Smooth muscle cell (in vitro differentiated cells): ENCODE measurements around the gene ANKRD36C. TPM values are rescaled to one million over a fixed set of nuclear protein-coding genes. Genes with fewer than 3 reads are reported as not detected.
"Not testable (repeated sequence)": the region's sequence is repeated elsewhere in the genome, so short reads cannot be mapped to it uniquely, and the experiment has no call there.

Source experiments
- DNase-seq: peaks from one replicate; lab custom pipeline; 2025; ENCODE audit not compliant: unreplicated experiment; lab: John Stamatoyannopoulos, UW
- H2AFZ ChIP-seq: fragments of 200-600 bp; sonication (generic); 2 replicates; pipeline ENCODE4 v1.6.0; 2016; ENCODE audit warnings: antibody characterized with exemption, low read depth, mild to moderate bottlenecking
- H3F3A ChIP-seq: fragments of 200-600 bp; sonication (generic); 2 replicates; pipeline ENCODE4 v1.6.0; 2017; ENCODE audit warnings: antibody characterized with exemption, low read depth
- H3K27ac ChIP-seq: fragments of 200-600 bp; sonication (generic); 2 replicates; pipeline ENCODE4 v1.5.1; 2016; ENCODE audit warnings: low read depth, mild to moderate bottlenecking
- H3K27me3 ChIP-seq: fragments of 200-600 bp; sonication (generic); 2 replicates; pipeline ENCODE4 v1.6.1; 2016; ENCODE audit warnings: low read depth, mild to moderate bottlenecking
- H3K36me3 ChIP-seq: fragments of 200-600 bp; sonication (generic); 2 replicates; pipeline ENCODE4 v1.5.1; 2016; ENCODE audit warnings: low read depth
- H3K4me1 ChIP-seq: fragments of 200-600 bp; sonication (generic); 2 replicates; pipeline ENCODE4 v1.5.1; 2016; ENCODE audit warnings: low read depth
- H3K4me2 ChIP-seq: fragments of 200-600 bp; sonication (generic); 2 replicates; pipeline ENCODE4 v1.6.0; 2016; ENCODE audit warnings: mild to moderate bottlenecking
- H3K4me3 ChIP-seq: fragments of 200-600 bp; sonication (generic); 2 replicates; pipeline ENCODE4 v1.5.1; 2016; ENCODE audit warnings: mild to moderate bottlenecking
- H3K79me2 ChIP-seq: fragments of 200-600 bp; sonication (generic); 2 replicates; pipeline ENCODE4 v1.6.0; 2016; ENCODE audit warnings: low read depth, mild to moderate bottlenecking
- H3K9ac ChIP-seq: fragments of 200-600 bp; sonication (generic); 2 replicates; pipeline ENCODE4 v1.6.0; 2016; ENCODE audit warnings: low read depth
- H3K9me3 ChIP-seq: fragments of 200-600 bp; sonication (generic); replicated peaks from 2 replicates; pipeline ENCODE4 v1.5.1; 2016; ENCODE audit warnings: low read depth
- H4K20me1 ChIP-seq: fragments of 200-600 bp; sonication (generic); 2 replicates; pipeline ENCODE4 v1.6.0; 2016; ENCODE audit warnings: low read depth
- WGBS: methylation state at CpG from one replicate; pipeline ENCODE4 v1.1.7; 2016; ENCODE audit warnings: low lambda C conversion rate; 5-methylcytosine and 5-hydroxymethylcytosine counted together
- polyA plus RNA-seq: library from polyadenylated mRNA; unstranded; fragments of >200 nt; fragmentation: Nextera tagmentation; extraction: Ambion mirVana; gene quantifications from 2 replicates; pipeline ENCODE4 v1.2.1, GENCODE V29; 2016
- total RNA-seq: library from RNA; depleted of rRNA; stranded (reverse); fragments of >200 nt; gene quantifications from 2 replicates; pipeline ENCODE4 v1.2.3, GENCODE V29; 2014
- TF ChIP-seq, protein P1 (sequence below): fragments of 200-600 bp; sonication (generic); IDR thresholded peaks from 2 replicates; pipeline ENCODE4 v1.5.1; 2017; ENCODE audit warnings: borderline replicate concordance, mild to moderate bottlenecking, antibody characterized with exemption; ENCODE audit not compliant: insufficient read depth, poor library complexity, severe bottlenecking

ANKRD36C gene
- total and polyA plus RNA-seq, 2 experiments from 2014 or later = 17.8 to 43.1 TPM

DNA sequence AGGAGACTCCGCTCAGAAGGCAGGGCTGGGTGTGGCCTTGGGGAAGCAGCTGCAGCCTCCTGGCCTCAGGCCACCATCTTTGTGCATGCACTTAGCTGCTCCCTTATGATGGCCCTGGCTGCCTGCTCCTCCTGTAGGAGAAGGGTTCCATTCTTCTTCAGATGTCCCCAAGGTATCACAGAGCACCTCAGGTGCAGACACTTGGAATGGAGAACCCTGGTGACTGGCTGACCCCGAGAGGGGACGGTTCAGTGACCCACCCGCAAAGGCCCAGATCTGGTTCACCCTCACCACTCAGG, 33.5 kb upstream of the ANKRD36C start:
- no peak overlapping the region for H3K27ac ChIP-seq
- H3K4me3 ChIP-seq = no peak overlapping the region
- no peak overlapping the region for H3K9ac ChIP-seq
- 100% methylated on average over 4 of the region's 4 CpGs for WGBS
- no peaks in the 10 kb centered on the region for H3K36me3 ChIP-seq
- no peak overlapping the region for H3K4me2 ChIP-seq
- no peaks in the 10 kb centered on the region for H3K9me3 ChIP-seq
- no peak overlapping the region for H2AFZ ChIP-seq
- H3F3A ChIP-seq = no peaks in the 10 kb centered on the region
- H3K27me3 ChIP-seq = no peaks in the 10 kb centered on the region
- no peak for DNase-seq
- no peaks in the 10 kb centered on the region for H3K79me2 ChIP-seq
- no peaks in the 10 kb centered on the region for H3K4me1 ChIP-seq
- no peaks in the 10 kb centered on the region for H4K20me1 ChIP-seq
- TF ChIP-seq, protein P1, sequence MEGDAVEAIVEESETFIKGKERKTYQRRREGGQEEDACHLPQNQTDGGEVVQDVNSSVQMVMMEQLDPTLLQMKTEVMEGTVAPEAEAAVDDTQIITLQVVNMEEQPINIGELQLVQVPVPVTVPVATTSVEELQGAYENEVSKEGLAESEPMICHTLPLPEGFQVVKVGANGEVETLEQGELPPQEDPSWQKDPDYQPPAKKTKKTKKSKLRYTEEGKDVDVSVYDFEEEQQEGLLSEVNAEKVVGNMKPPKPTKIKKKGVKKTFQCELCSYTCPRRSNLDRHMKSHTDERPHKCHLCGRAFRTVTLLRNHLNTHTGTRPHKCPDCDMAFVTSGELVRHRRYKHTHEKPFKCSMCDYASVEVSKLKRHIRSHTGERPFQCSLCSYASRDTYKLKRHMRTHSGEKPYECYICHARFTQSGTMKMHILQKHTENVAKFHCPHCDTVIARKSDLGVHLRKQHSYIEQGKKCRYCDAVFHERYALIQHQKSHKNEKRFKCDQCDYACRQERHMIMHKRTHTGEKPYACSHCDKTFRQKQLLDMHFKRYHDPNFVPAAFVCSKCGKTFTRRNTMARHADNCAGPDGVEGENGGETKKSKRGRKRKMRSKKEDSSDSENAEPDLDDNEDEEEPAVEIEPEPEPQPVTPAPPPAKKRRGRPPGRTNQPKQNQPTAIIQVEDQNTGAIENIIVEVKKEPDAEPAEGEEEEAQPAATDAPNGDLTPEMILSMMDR = no peak

DNA sequence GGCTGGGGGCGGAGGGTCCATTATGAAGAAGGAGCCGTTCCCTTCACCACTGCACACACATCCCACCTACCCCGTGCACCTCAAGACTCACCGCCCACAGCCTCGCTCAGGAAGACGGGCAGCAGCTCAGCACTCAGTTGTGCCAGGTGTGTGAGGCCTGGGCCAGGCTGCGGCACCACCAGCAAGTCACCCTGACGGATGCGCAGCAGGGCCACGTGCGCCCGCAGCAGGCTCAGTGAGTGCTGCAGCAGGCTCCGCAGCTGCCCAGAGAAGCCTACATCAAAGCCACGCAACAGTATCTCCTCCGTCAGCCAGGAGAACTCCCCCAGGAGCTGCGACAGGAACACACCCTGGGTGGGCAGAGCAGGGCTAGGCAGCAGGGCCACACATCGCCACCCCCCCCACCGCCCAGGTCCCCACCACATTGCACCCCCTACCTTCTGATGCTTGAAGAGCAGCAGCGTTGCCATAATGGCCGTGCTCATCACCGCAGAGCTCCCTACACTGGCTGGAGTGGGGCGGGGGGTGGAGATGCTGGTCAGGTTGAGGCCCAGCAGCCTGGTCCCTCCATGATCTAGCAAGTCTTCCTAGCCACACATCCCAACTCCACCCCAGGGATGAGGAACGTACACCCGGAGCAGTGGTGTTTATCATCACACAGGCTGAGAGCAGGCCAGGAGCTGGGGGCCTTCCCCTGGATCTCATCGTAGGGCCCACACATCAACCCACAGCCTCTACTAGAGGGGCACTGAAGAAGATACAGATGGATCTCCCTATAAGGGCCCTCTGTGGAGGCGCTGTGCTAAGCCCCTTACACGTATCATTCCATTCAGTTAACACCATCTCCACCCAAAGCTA, 32.9 kb upstream of the ANKRD36C start:
- Histone ChIP-seq H3K36me3 (no peaks in the 10 kb centered on the region), H3K4me1 (no peaks in the 10 kb centered on the region), H3K4me2 (no peak overlapping the region), H3K79me2 (no peaks in the 10 kb centered on the region), H3F3A (no peaks in the 10 kb centered on the region), H4K20me1 (no peaks in the 10 kb centered on the region), H3K9me3 (no peaks in the 10 kb centered on the region), H3K27me3 (no peaks in the 10 kb centered on the region), H3K9ac (no peak overlapping the region), H3K27ac (no peak overlapping the region), H3K4me3 (no peak overlapping the region), H2AFZ (no peak overlapping the region)
- TF ChIP-seq, protein P1 = no peak
- 92% methylated on average over 27 of the region's 27 CpGs for WGBS
- DNase-seq = no peak

DNA sequence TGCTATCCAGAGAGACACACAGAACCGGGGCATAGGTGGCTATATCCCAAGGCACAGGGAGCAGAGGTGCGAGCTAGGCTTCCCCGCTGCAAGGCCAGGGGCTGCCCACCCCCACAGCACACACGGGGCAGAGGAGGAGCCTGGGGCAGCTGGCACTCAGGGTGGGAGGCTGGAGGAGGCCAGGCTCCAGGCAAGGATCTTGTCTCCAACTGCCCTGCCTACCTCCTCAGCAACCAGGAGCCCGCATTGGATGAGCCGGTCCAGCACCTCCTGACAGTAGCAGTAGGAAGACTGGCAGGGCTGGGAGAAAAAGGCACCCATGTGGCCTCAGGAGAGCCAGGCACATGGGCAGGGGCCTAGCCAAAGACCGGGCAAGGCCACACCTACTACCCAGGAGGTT, 32.1 kb upstream of the ANKRD36C start:
- not testable (repeated sequence) for DNase-seq, H3K9ac ChIP-seq, H3K27ac ChIP-seq, H3K27me3 ChIP-seq, H3K9me3 ChIP-seq, H3K4me3 ChIP-seq, H4K20me1 ChIP-seq, H3F3A ChIP-seq, H3K4me1 ChIP-seq, H3K36me3 ChIP-seq, H3K79me2 ChIP-seq, H2AFZ ChIP-seq, H3K4me2 ChIP-seq
- 87% methylated on average over 7 of the region's 7 CpGs for WGBS

DNA sequence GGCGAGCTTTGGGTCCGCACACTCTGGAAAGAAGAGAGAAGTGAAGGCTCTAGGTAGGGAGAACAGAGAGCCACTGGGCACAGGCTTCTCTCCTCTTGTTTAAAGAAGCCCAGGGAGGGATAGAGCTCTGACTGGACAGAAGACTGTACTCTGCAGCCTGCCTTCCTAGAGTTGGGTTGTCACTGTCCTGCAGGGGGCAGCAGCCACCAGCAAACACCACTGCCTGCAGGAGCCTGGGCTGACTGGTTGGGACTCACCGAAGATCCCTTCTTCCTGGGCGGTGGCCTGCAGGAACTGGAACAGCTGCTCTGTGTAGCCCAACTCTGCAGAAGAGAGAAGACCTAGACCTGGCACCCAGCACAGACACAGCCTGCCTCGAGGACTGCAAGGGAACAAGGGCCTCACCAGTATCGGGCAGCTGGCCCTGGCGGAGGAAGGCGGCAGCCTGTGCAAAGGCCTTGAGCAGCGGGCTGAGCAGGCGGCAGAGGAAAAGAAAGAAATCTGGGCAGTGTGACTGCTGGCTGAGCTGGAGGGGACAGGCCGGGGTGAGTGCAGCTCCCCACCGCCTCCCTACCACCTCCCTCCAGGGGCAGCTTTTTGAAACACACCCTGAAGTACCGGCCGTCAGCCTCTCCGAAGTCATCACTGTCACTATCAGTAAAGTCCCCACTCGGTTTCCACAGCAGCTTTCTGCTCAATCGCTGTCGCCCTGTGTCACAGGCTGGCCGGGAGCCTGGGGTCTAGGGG, 31.2 kb upstream of the ANKRD36C start:
- H4K20me1 ChIP-seq, H3K9ac ChIP-seq, H3K9me3 ChIP-seq, H3K36me3 ChIP-seq, H3K4me3 ChIP-seq, H3K27me3 ChIP-seq, H3K4me1 ChIP-seq, H3K79me2 ChIP-seq, H3K27ac ChIP-seq, DNase-seq, H3F3A ChIP-seq, H3K4me2 ChIP-seq, H2AFZ ChIP-seq: not testable (repeated sequence)
- 68% methylated on average over 16 of the region's 19 CpGs for WGBS
- TF ChIP-seq, protein P1 = peak; percentile 75

DNA sequence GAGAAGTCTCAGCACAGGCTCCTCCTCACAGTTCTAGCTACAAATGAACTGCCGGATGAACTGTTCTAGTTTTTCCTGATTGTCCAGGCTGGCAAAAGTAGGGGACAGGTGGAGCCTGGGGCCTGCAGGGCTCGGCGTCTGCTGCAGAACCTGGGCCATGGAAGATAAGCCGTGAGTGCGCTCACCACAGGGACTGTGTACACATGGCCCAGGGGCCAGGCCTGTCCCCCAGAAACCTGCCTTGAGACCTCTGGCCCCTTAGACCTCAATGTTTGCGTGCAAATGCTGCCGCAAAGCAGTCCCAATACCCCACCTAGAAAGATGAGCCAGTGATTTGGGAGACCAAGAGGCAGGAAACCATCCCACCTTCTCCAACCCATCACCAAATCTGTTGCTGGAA, 30.5 kb upstream of the ANKRD36C start:
- not testable (repeated sequence) for H3K9ac ChIP-seq, DNase-seq, H3K27me3 ChIP-seq, H2AFZ ChIP-seq, H3F3A ChIP-seq, H3K79me2 ChIP-seq, H3K36me3 ChIP-seq, H3K4me3 ChIP-seq, H4K20me1 ChIP-seq, H3K4me1 ChIP-seq, H3K27ac ChIP-seq, H3K4me2 ChIP-seq, H3K9me3 ChIP-seq
- WGBS = 80% methylated on average over 6 of the region's 7 CpGs

DNA sequence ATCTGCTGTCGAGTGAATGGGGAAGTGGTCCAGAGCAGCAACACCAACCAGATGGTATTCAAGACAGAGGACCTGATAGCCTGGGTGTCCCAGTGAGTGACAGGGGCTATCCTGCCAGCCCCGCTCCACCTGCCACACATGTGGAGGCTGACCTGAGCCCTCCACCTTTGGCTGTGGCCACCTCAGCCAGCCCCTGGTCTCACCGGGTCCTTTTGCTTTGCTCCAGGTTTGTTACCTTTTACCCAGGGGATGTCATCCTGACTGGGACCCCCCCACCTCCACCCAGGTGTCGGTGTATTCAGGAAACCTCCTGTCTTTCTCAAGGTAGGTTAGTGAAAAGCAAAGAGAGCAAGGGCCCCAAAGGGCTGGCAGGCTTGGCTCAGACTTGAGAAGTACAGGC, 29.5 kb upstream of the ANKRD36C start:
- H4K20me1 ChIP-seq, DNase-seq, H3K4me2 ChIP-seq, H3K36me3 ChIP-seq, H3K27ac ChIP-seq, H3K9me3 ChIP-seq, H2AFZ ChIP-seq, H3K79me2 ChIP-seq, H3K27me3 ChIP-seq, H3F3A ChIP-seq, H3K4me1 ChIP-seq, H3K9ac ChIP-seq, H3K4me3 ChIP-seq: not testable (repeated sequence)
- WGBS = 88% methylated on average over 4 of the region's 4 CpGs
